GM21786 (cell line): ENCODE data around the gene PREX1.
"Not testable (repeated sequence)": the region's sequence is repeated elsewhere in the genome, so short reads cannot be mapped to it uniquely, and the experiment has no call there.

Source experiments
- ATAC-seq: cut with Tn5 transposase; IDR thresholded peaks from one replicate; pipeline ENCODE4 v1.9.1; 2021; ENCODE audit not compliant: unreplicated experiment

Gene PREX1

GRCh38 chr20:48613926-48614325 lies 213.9 kb downstream of the PREX1 start:
- ATAC-seq, result no peak

GRCh38 chr20:48612335-48612734 lies 215.5 kb downstream of the PREX1 start:
- no peak for ATAC-seq

- ATAC-seq, result no peak
Measured at GRCh38 chr20:48610996-48611395, 216.8 kb downstream of the PREX1 start.

GRCh38 chr20:48609491-48609978 lies 218.3 kb downstream of the PREX1 start:
- ATAC-seq, result peak; percentile 76

- ATAC-seq, result no peak
Measured at GRCh38 chr20:48608756-48609155, 219.0 kb downstream of the PREX1 start.

- ATAC-seq, result no peak
Measured at GRCh38 chr20:48607544-48607865, 220.3 kb downstream of the PREX1 start.

GRCh38 chr20:48606841-48607543 lies 220.8 kb downstream of the PREX1 start:
- no peak for ATAC-seq

- ATAC-seq, result no peak
Measured at GRCh38 chr20:48606172-48606840, 221.5 kb downstream of the PREX1 start.

- no peak for ATAC-seq
Measured at GRCh38 chr20:48605364-48606171, 222.2 kb downstream of the PREX1 start.

GRCh38 chr20:48604936-48605335 lies 222.9 kb downstream of the PREX1 start:
- no peak for ATAC-seq

- no peak for ATAC-seq
Measured at GRCh38 chr20:48604426-48604825, 223.4 kb downstream of the PREX1 start.

- ATAC-seq, result no peak
Measured at GRCh38 chr20:48603819-48604405, 223.9 kb downstream of the PREX1 start.

- ATAC-seq, result no peak
Measured at GRCh38 chr20:48603116-48603818, 224.5 kb downstream of the PREX1 start.

GRCh38 chr20:48601798-48602197 lies 226.0 kb downstream of the PREX1 start:
- ATAC-seq, result no peak

GRCh38 chr20:48600470-48600945 lies 227.3 kb downstream of the PREX1 start:
- no peak for ATAC-seq

- no peak for ATAC-seq
Measured at GRCh38 chr20:48599748-48600469, 227.9 kb downstream of the PREX1 start.

GRCh38 chr20:48599106-48599747 lies 228.6 kb downstream of the PREX1 start:
- ATAC-seq, result no peak

GRCh38 chr20:48598303-48598941 lies 229.4 kb downstream of the PREX1 start:
- ATAC-seq, result not testable (repeated sequence)
